Mammary epithelial cell (primary cell): ENCODE results near the gene CNIH4.

Experiments used
- EZH2 ChIP-seq: IDR thresholded peaks from 2 replicates; pipeline ENCODE4 v1.6.1; 2012; ENCODE audit warnings: low read length, inconsistent platforms, borderline replicate concordance
- TF ChIP-seq, protein P1 (sequence below), 2 donors: IDR thresholded peaks in 1 of 2; conservative IDR thresholded peaks in 1 of 2; 2 replicates each; pipeline ENCODE4 v1.5.1; 2011 to 2012; ENCODE audit warnings: inconsistent platforms in 2 of 2, low read length in 2 of 2, mild to moderate bottlenecking in 2 of 2, control low read depth in 1 of 2, low read depth in 1 of 2; ENCODE audit not compliant: insufficient read depth in 1 of 2; ENCODE audit errors: extremely low read depth in 1 of 2

DNA sequence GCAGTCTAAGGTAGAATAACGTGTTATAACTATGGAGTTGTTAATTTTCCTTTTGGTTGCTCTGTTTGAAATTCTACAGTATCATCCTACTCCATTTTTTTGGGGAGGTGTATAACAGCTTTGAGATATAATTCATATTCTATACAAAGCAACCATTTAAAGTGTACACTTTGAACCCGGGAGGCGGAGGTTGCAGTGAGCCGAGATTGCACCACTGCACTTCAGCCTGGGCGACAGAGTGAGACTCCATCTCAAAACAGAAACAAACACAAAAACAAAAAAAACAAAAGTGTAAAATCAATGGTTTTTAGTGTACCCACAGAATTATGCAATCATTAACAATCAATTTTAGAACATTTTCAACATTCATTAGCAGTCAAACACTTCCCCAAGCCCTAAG lies 33.8 kb downstream of the CNIH4 start:
- TF ChIP-seq, protein P1, sequence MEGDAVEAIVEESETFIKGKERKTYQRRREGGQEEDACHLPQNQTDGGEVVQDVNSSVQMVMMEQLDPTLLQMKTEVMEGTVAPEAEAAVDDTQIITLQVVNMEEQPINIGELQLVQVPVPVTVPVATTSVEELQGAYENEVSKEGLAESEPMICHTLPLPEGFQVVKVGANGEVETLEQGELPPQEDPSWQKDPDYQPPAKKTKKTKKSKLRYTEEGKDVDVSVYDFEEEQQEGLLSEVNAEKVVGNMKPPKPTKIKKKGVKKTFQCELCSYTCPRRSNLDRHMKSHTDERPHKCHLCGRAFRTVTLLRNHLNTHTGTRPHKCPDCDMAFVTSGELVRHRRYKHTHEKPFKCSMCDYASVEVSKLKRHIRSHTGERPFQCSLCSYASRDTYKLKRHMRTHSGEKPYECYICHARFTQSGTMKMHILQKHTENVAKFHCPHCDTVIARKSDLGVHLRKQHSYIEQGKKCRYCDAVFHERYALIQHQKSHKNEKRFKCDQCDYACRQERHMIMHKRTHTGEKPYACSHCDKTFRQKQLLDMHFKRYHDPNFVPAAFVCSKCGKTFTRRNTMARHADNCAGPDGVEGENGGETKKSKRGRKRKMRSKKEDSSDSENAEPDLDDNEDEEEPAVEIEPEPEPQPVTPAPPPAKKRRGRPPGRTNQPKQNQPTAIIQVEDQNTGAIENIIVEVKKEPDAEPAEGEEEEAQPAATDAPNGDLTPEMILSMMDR (conservative IDR thresholded peaks at IDR 0.05 in 1 of 2, IDR thresholded peaks at IDR 0.05 in 1 of 2; ENCODE audit: extremely low read depth in 1 of 2, insufficient read depth in 1 of 2, low read depth in 1 of 2, low read length in 2 of 2), result no peak
- TF ChIP-seq EZH2, result no peak
